MCF 10A (cell line): ENCODE data around the gene ZDHHC8. TPM values are rescaled to one million over a fixed set of nuclear protein-coding genes. Genes with fewer than 3 reads are reported as not detected.

ENCODE experiments used
- BruUV-seq: library from RNA; stranded (reverse); fragments of 400-500 nt; replicated peaks from 2 replicates; lab custom pipeline; 2021; lab: Mats Ljungman, UMichigan
- CTCF ChIA-PET: fragments of 300-600 bp; sonication (Branson Sonifier 250); formaldehyde crosslinking; extraction: SDS; loops from one replicate; lab custom pipeline; 2021; ENCODE audit warnings: antibody characterized with exemption, inconsistent platforms; lab: Yijun Ruan, JAX
- POLR2A ChIA-PET: fragments of 300-600, 350-650 bp; sonication (Branson Sonifier 250); formaldehyde crosslinking; extraction: SDS; loops from one replicate; lab custom pipeline; 2020; ENCODE audit warnings: antibody characterized with exemption, inconsistent platforms; lab: Yijun Ruan, JAX
- DNase-seq: peaks from one replicate; pipeline ENCODE4 v3.0.0-alpha.2; 2018; ENCODE audit not compliant: unreplicated experiment
- H3K27ac Mint-ChIP-seq: one replicate; pipeline ENCODE4 v1.8.0; 2022; ENCODE audit warnings: mild to moderate bottlenecking, low read depth, mixed read lengths; ENCODE audit not compliant: unreplicated experiment
- H3K27me3 Mint-ChIP-seq: one replicate; pipeline ENCODE4 v1.8.0; 2022; ENCODE audit warnings: mixed read lengths; ENCODE audit not compliant: insufficient read depth, unreplicated experiment
- H3K36me3 Mint-ChIP-seq: one replicate; pipeline ENCODE4 v1.8.0; 2022; ENCODE audit warnings: mild to moderate bottlenecking, moderate library complexity, mixed read lengths; ENCODE audit not compliant: insufficient read depth, unreplicated experiment
- H3K4me1 Mint-ChIP-seq: one replicate; pipeline ENCODE4 v1.8.0; 2022; ENCODE audit warnings: mixed read lengths; ENCODE audit not compliant: insufficient read depth, unreplicated experiment
- H3K4me3 Mint-ChIP-seq: one replicate; pipeline ENCODE4 v1.8.0; 2022; ENCODE audit warnings: mild to moderate bottlenecking, moderate library complexity, mixed read lengths; ENCODE audit not compliant: unreplicated experiment
- H3K9me3 Mint-ChIP-seq: one replicate; pipeline ENCODE4 v1.8.0; 2022; ENCODE audit warnings: mixed read lengths; ENCODE audit not compliant: unreplicated experiment
- intact Hi-C: fragments of 100-400 bp; cut with micrococcal nuclease; formaldehyde crosslinking; loops from 2 replicates; pipeline ENCODE4 v1.14.1; 2022
- total RNA-seq: library from RNA; stranded (reverse); gene quantifications from 2 replicates; pipeline ENCODE4 v1.2.3, GENCODE V29; 2022
- TF ChIP-seq, protein P1 (sequence below): fragments of 200-600 bp; IDR thresholded peaks from one replicate; pipeline ENCODE4 v1.8.0; 2022; ENCODE audit warnings: antibody characterized with exemption, mild to moderate bottlenecking; ENCODE audit not compliant: unreplicated experiment

Gene ZDHHC8
- total RNA-seq, 1 experiment from 2014 or later: 44.8 TPM

DNA sequence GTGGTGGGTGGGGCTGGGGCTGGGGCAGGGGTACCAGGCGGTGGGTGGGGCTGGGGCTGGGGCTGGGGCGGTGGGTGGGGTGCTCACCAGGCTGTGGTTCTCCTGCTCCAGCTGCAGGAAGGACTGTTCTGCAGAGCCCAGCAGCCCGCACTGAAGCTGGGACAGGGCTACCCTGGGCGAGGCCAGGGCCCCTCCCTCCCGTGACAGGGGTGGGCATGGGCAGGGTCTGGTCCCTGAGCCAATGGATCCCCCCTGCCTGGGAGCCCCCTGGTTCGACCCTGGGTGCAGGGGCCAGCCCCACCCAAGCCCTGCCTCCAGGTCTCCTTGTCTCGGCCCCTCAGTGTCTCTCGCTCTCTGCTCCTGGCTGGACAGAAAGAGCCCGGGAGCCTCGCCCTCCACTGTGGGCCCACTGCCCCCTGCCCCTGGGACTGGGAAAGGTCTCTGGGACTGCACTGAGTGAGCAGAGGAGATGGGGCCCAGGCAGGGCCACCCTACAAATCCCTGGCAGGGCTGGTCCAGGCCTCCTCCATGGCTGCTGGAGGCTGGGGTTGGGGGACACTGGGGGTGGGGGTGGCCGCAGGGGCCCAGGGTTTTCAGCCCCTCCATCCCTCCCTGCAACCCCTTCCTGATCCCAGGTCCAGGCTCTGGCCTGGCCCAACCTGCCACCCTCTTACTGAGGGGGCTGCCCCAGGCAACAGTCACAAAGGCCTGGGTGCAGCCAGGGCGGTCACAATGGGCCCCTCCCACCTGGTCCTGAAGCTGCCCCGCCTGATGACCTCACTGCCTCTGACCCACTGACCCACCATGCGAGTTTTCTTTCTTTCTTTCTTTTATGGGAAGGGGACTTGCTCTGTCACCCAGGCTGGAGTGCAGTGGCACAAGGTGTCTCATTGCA lies 19.0 kb downstream of the ZDHHC8 start, which contains the start of gene CCDC188:
TSS of gene CCDC188 (minus strand) at position 675 of the 895 bp plus-strand sequence. CDS start at position 606, 69 bp downstream.
- H3K27me3 Mint-ChIP-seq: no peaks in the 10 kb centered on the region
- POLR2A ChIA-PET: no interaction called here
- CTCF ChIA-PET: no interaction called here
- no peak within 1 kb of the TSS for H3K27ac Mint-ChIP-seq
- DNase-seq: no peak
- TF ChIP-seq, protein P1, sequence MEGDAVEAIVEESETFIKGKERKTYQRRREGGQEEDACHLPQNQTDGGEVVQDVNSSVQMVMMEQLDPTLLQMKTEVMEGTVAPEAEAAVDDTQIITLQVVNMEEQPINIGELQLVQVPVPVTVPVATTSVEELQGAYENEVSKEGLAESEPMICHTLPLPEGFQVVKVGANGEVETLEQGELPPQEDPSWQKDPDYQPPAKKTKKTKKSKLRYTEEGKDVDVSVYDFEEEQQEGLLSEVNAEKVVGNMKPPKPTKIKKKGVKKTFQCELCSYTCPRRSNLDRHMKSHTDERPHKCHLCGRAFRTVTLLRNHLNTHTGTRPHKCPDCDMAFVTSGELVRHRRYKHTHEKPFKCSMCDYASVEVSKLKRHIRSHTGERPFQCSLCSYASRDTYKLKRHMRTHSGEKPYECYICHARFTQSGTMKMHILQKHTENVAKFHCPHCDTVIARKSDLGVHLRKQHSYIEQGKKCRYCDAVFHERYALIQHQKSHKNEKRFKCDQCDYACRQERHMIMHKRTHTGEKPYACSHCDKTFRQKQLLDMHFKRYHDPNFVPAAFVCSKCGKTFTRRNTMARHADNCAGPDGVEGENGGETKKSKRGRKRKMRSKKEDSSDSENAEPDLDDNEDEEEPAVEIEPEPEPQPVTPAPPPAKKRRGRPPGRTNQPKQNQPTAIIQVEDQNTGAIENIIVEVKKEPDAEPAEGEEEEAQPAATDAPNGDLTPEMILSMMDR: no peak
- H3K36me3 Mint-ChIP-seq: peaks cover 6% of the 10 kb centered on the region
- intact Hi-C loops: no loop called here
- no peaks in the 10 kb centered on the region for H3K4me1 Mint-ChIP-seq
- no TSS peak for BruUV-seq
- H3K9me3 Mint-ChIP-seq: no peaks in the 10 kb centered on the region
- no peak within 1 kb of the TSS for H3K4me3 Mint-ChIP-seq

DNA sequence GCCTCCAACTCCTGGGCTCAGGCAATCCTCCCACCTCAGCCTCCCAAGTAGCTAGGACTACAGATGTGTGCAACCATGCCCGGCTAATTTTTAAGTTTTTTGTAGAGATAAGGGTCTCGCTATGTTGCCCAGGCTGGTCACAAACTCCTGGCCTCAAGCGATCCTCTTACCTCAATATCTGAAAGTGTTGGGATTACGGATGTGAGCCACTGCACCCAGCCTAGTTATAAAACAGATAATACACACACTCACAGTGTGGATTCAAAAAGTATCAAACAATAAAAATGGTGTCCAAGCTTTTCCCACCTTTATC lies 19.6 kb downstream of the ZDHHC8 start:
- Mint-ChIP-seq H3K4me1 (no peaks in the 10 kb centered on the region), H3K4me3 (no peak overlapping the region), H3K27me3 (no peaks in the 10 kb centered on the region), H3K9me3 (no peaks in the 10 kb centered on the region), H3K36me3 (peaks cover 6% of the 10 kb centered on the region), H3K27ac (no peak overlapping the region)
- DNase-seq: no peak
- no TSS peak for BruUV-seq
- ChIA-PET POLR2A (no interaction called here), CTCF (no interaction called here)
- intact Hi-C loops: no loop called here
- TF ChIP-seq, protein P1: no peak

DNA sequence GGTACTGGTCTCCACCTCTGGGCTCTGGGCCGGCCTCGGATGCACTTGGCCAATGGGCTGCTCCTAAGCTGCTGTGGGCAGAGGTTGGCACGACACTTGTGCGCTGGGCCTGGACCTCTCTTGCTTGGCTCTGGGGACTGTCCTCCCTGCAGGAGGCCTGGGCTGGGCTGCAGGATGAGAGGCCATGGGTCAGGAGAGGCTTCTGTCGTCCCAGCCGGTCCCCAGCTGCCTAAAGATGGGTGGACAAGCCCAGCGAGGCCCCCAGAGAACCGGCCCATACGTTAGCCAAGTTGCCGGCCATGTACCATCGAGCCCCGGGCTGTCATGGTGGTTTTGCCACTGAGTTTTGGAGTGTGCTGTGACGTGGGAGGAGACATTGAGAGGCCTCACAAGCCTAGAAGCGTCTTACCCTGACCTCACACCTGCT lies 20.9 kb downstream of the ZDHHC8 start:
- CTCF ChIA-PET: interaction anchor here (6.0 kb wide), 1 partner anchor 132 kb away, joined by 51 read pairs; no protein-coding TSS in a partner anchor
- intact Hi-C loops: no loop called here

DNA sequence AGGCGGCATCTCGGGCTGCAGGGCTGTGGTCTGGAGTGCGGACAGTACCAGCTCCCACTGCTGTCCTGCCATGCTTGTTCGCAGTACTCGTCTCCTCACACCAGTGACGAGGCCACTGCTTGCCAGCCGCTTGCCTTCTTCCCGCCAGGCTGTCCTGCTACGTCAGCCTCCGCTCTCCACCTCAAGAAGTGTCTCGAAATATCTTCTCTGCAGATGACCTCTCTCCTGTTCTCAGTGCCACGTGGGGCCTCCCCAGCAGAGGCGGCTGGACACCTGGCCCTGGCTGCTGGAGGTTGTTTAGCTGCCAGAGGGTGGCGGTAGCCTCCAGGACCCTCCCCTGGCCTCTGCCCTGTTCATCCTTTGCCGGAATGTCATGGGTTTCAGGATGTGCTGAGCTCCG lies 22.3 kb downstream of the ZDHHC8 start:
- H3K9me3 Mint-ChIP-seq: no peaks in the 10 kb centered on the region
- no peaks in the 10 kb centered on the region for H3K27me3 Mint-ChIP-seq
- intact Hi-C loops: no loop called here
- no peaks in the 10 kb centered on the region for H3K4me1 Mint-ChIP-seq
- ChIA-PET POLR2A (no interaction called here), CTCF (interaction anchor here (6.0 kb wide), 1 partner anchor 130 kb away, joined by 51 read pairs; no protein-coding TSS in a partner anchor)
- DNase-seq: no peak
- TF ChIP-seq, protein P1: no peak
- no peaks in the 10 kb centered on the region for H3K36me3 Mint-ChIP-seq
- no peak overlapping the region for H3K4me3 Mint-ChIP-seq
- BruUV-seq: no TSS peak
- H3K27ac Mint-ChIP-seq: no peak overlapping the region

More for the DNA sequence above, 20.9 kb downstream of the ZDHHC8 start:
- H3K9me3 Mint-ChIP-seq: no peaks in the 10 kb centered on the region
- no peak overlapping the region for H3K27ac Mint-ChIP-seq
- no peak for DNase-seq
- POLR2A ChIA-PET: no interaction called here
- H3K4me1 Mint-ChIP-seq: no peaks in the 10 kb centered on the region
- BruUV-seq: no TSS peak
- TF ChIP-seq, protein P1: no peak
- H3K36me3 Mint-ChIP-seq: peaks cover 3% of the 10 kb centered on the region
- no peaks in the 10 kb centered on the region for H3K27me3 Mint-ChIP-seq
- H3K4me3 Mint-ChIP-seq: no peak overlapping the region
